KBM-7 (cell line): ENCODE measurements around the gene MARCHF3.
"Not testable (repeated sequence)": the region's sequence is repeated elsewhere in the genome, so short reads cannot be mapped to it uniquely, and the experiment has no call there.

ENCODE experiments used
- DNase-seq: peaks from one replicate; pipeline ENCODE4 v3.0.0-alpha.2; 2015
- in situ Hi-C: fragments of 300-500 bp; cut with MboI; formaldehyde crosslinking; loops from 2 replicates; pipeline ENCODE4 v1.14.3; 2020; ENCODE audit warnings: low sequenced_read_pairs, low pct_unique_long_range_greater_than_20kb, mixed read lengths

Gene MARCHF3

GRCh38 chr5:126866851-126867636 lies 163.3 kb downstream of the MARCHF3 start:
- in situ Hi-C loops, result no loop called here
- no peak for DNase-seq

- in situ Hi-C loops, result no loop called here
- no peak for DNase-seq
Measured at GRCh38 chr5:126865299-126865698, 165.1 kb downstream of the MARCHF3 start.

GRCh38 chr5:126864042-126864688 lies 166.2 kb downstream of the MARCHF3 start:
- in situ Hi-C loops, result no loop called here
- DNase-seq, result no peak

GRCh38 chr5:126863402-126863801 lies 167.0 kb downstream of the MARCHF3 start:
- no peak for DNase-seq
- in situ Hi-C loops, result no loop called here

- in situ Hi-C loops, result no loop called here
- no peak for DNase-seq
Measured at GRCh38 chr5:126858441-126858840, 171.9 kb downstream of the MARCHF3 start.

GRCh38 chr5:126857472-126858410 lies 172.6 kb downstream of the MARCHF3 start:
- no peak for DNase-seq
- in situ Hi-C loops, result no loop called here

- in situ Hi-C loops, result no loop called here
- no peak for DNase-seq
Measured at GRCh38 chr5:126855266-126855665, 175.1 kb downstream of the MARCHF3 start.

- in situ Hi-C loops, result no loop called here
- no peak for DNase-seq
Measured at GRCh38 chr5:126854526-126855110, 175.7 kb downstream of the MARCHF3 start.

GRCh38 chr5:126853541-126854307 lies 176.6 kb downstream of the MARCHF3 start:
- DNase-seq, in situ Hi-C loops: not testable (repeated sequence)

- in situ Hi-C loops, result no loop called here
Measured at GRCh38 chr5:126852841-126853271, 177.5 kb downstream of the MARCHF3 start.

GRCh38 chr5:126852091-126852571 lies 178.2 kb downstream of the MARCHF3 start:
- in situ Hi-C loops, result no loop called here
- no peak for DNase-seq

More at GRCh38 chr5:126852841-126853271, 177.5 kb downstream of the MARCHF3 start:
- DNase-seq, result no peak

GRCh38 chr5:126851501-126852011 lies 178.8 kb downstream of the MARCHF3 start:
- in situ Hi-C loops, result no loop called here
- no peak for DNase-seq

- DNase-seq, result no peak
- in situ Hi-C loops, result no loop called here
Measured at GRCh38 chr5:126849101-126849678, 181.2 kb downstream of the MARCHF3 start.

- in situ Hi-C loops, result no loop called here
- DNase-seq, result no peak
Measured at GRCh38 chr5:126848253-126848652, 182.1 kb downstream of the MARCHF3 start.

- DNase-seq, result no peak
- in situ Hi-C loops, result no loop called here
Measured at GRCh38 chr5:126847826-126848251, 182.5 kb downstream of the MARCHF3 start.

- in situ Hi-C loops, result no loop called here
- no peak for DNase-seq
Measured at GRCh38 chr5:126847456-126847820, 182.9 kb downstream of the MARCHF3 start.

GRCh38 chr5:126846744-126847455 lies 183.5 kb downstream of the MARCHF3 start:
- no peak for DNase-seq
- in situ Hi-C loops, result no loop called here
